ENCODE data around the gene MYO5B. TPM values are rescaled to one million over a fixed set of nuclear protein-coding genes. Genes with fewer than 3 reads are reported as not detected.

The MYO5B gene
- total RNA-seq, 1 experiment from 2014 or later: 32.1 TPM

DNA sequence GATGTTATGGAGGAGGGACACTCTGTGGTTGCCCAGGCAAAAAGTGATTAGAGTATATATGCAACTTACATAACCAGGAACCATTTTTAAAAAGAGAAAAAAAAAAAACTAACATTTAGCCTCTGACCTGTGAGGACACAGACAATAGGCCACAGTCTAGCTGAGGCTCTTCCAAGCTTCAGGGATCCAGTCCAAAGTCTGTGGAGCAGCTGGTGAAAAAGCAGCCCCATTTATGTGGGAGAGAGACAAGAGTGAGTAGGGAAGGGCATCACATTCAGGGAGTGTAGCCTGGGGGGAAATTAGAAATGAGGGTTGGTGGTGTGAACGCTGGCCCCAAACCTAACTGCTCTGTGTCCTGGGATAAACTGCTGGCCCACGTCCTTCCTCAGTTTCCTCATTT lies 122.8 kb downstream of the MYO5B start:
- RAD21 ChIA-PET (ENCODE audit: low non-redundant PET in 1 of 2, low total read pairs in 2 of 2, uncharacterized antibody in 2 of 2, unreplicated experiment in 2 of 2): no interaction called here
- DNase-seq (ENCODE audit: low read depth, low spot score) (no peak), ATAC-seq (no peak)
- H3K9me2 ChIP-seq (ENCODE audit: insufficient read depth): no peaks in the 10 kb centered on the region
- no peaks in the 10 kb centered on the region for H3K27me3 ChIP-seq (ENCODE audit: insufficient read depth, low read length)
- H3K9me3 ChIP-seq (ENCODE audit: control insufficient read depth in 1 of 2, insufficient read depth in 1 of 2, low read depth in 1 of 2, low read length in 2 of 2): no peaks in the 10 kb centered on the region
- POLR2A ChIA-PET: no interaction called here
- no peaks in the 10 kb centered on the region for H3K79me2 ChIP-seq (ENCODE audit: insufficient read depth, low read length)
- no peaks in the 10 kb centered on the region for H4K20me1 ChIP-seq (ENCODE audit: insufficient read depth)
- no peak overlapping the region for H3K4me3 ChIP-seq (replicated peaks in 1 of 2; ENCODE audit: low read depth in 1 of 2, low read length in 2 of 2)
- TF ChIP-seq ZNF274 (IDR thresholded peaks at IDR 0.05; ENCODE audit: low read depth, low read length) (no peak), EGR1 (IDR thresholded peaks at IDR 0.05; ENCODE audit: low read depth) (no peak), TCF7L2 (IDR thresholded peaks at IDR 0.05; ENCODE audit: borderline replicate concordance, extremely low read depth, insufficient read depth, insufficient read length) (no peak), FOSL1 (IDR thresholded peaks at IDR 0.05; ENCODE audit: low read depth) (no peak), CEBPB (IDR thresholded peaks at IDR 0.05; ENCODE audit: low read depth) (no peak), EZH2phosphoT487 (IDR thresholded peaks at IDR 0.05; ENCODE audit: borderline replicate concordance) (no peak), SP1 (IDR thresholded peaks at IDR 0.05; ENCODE audit: low read depth) (no peak), ZFX (IDR thresholded peaks at IDR 0.05) (no peak), POLR2A (IDR thresholded peaks at IDR 0.05; ENCODE audit: borderline replicate concordance, extremely low read depth, insufficient read depth, insufficient read length) (no peak), EZH2 (IDR thresholded peaks at IDR 0.05) (no peak), POLR2AphosphoS5 (IDR thresholded peaks at IDR 0.05; ENCODE audit: low read depth, low read length) (no peak), ELF1 (IDR thresholded peaks at IDR 0.05; ENCODE audit: borderline replicate concordance, low read depth) (no peak), YY1 (IDR thresholded peaks at IDR 0.05; ENCODE audit: extremely low read depth, insufficient replicate concordance, low read depth, low read length) (no peak), SIN3A (IDR thresholded peaks at IDR 0.05; ENCODE audit: low read depth) (no peak)
- TF ChIP-seq, protein P1, sequence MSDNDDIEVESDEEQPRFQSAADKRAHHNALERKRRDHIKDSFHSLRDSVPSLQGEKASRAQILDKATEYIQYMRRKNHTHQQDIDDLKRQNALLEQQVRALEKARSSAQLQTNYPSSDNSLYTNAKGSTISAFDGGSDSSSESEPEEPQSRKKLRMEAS (IDR thresholded peaks at IDR 0.05): no peak
- TF ChIP-seq, protein P2, sequence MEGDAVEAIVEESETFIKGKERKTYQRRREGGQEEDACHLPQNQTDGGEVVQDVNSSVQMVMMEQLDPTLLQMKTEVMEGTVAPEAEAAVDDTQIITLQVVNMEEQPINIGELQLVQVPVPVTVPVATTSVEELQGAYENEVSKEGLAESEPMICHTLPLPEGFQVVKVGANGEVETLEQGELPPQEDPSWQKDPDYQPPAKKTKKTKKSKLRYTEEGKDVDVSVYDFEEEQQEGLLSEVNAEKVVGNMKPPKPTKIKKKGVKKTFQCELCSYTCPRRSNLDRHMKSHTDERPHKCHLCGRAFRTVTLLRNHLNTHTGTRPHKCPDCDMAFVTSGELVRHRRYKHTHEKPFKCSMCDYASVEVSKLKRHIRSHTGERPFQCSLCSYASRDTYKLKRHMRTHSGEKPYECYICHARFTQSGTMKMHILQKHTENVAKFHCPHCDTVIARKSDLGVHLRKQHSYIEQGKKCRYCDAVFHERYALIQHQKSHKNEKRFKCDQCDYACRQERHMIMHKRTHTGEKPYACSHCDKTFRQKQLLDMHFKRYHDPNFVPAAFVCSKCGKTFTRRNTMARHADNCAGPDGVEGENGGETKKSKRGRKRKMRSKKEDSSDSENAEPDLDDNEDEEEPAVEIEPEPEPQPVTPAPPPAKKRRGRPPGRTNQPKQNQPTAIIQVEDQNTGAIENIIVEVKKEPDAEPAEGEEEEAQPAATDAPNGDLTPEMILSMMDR (IDR thresholded peaks at IDR 0.05 in 2 of 3, conservative IDR thresholded peaks at IDR 0.05 in 1 of 3; ENCODE audit: borderline replicate concordance in 1 of 3, insufficient read depth in 1 of 3, low read depth in 2 of 3, low read length in 2 of 3): no peak
- TF ChIP-seq, protein P3, sequence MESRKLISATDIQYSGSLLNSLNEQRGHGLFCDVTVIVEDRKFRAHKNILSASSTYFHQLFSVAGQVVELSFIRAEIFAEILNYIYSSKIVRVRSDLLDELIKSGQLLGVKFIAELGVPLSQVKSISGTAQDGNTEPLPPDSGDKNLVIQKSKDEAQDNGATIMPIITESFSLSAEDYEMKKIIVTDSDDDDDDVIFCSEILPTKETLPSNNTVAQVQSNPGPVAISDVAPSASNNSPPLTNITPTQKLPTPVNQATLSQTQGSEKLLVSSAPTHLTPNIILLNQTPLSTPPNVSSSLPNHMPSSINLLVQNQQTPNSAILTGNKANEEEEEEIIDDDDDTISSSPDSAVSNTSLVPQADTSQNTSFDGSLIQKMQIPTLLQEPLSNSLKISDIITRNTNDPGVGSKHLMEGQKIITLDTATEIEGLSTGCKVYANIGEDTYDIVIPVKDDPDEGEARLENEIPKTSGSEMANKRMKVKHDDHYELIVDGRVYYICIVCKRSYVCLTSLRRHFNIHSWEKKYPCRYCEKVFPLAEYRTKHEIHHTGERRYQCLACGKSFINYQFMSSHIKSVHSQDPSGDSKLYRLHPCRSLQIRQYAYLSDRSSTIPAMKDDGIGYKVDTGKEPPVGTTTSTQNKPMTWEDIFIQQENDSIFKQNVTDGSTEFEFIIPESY (IDR thresholded peaks at IDR 0.05; ENCODE audit: extremely low read depth, insufficient replicate concordance, low read length): no peak
- TF ChIP-seq, protein P4, sequence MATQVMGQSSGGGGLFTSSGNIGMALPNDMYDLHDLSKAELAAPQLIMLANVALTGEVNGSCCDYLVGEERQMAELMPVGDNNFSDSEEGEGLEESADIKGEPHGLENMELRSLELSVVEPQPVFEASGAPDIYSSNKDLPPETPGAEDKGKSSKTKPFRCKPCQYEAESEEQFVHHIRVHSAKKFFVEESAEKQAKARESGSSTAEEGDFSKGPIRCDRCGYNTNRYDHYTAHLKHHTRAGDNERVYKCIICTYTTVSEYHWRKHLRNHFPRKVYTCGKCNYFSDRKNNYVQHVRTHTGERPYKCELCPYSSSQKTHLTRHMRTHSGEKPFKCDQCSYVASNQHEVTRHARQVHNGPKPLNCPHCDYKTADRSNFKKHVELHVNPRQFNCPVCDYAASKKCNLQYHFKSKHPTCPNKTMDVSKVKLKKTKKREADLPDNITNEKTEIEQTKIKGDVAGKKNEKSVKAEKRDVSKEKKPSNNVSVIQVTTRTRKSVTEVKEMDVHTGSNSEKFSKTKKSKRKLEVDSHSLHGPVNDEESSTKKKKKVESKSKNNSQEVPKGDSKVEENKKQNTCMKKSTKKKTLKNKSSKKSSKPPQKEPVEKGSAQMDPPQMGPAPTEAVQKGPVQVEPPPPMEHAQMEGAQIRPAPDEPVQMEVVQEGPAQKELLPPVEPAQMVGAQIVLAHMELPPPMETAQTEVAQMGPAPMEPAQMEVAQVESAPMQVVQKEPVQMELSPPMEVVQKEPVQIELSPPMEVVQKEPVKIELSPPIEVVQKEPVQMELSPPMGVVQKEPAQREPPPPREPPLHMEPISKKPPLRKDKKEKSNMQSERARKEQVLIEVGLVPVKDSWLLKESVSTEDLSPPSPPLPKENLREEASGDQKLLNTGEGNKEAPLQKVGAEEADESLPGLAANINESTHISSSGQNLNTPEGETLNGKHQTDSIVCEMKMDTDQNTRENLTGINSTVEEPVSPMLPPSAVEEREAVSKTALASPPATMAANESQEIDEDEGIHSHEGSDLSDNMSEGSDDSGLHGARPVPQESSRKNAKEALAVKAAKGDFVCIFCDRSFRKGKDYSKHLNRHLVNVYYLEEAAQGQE (IDR thresholded peaks at IDR 0.05; ENCODE audit: low read depth): no peak
- CTCF ChIA-PET: no interaction called here
- H2AFZ ChIP-seq (ENCODE audit: low read depth, low read length, poor library complexity, severe bottlenecking): no peak overlapping the region
- H3K9ac ChIP-seq (ENCODE audit: low read length): no peak overlapping the region
- no peaks in the 10 kb centered on the region for H3K36me3 ChIP-seq (ENCODE audit: control insufficient read depth in 1 of 2, insufficient read depth in 2 of 2, low read length in 2 of 2)
- H3K4me2 ChIP-seq (ENCODE audit: low read length): no peak overlapping the region
- H3K4me1 ChIP-seq (ENCODE audit: control insufficient read depth in 1 of 2, insufficient read depth in 2 of 2, low read length in 2 of 2): peaks cover 2 to 7% of the 10 kb centered on the region in 2 experiments; a peak in 1 of 4 replicates
- intact Hi-C loops (cut with micrococcal nuclease): no loop called here
- no TSS peak for BruUV-seq (replicated peaks)
- H3K27ac ChIP-seq (ENCODE audit: low read depth, low read length): no peak overlapping the region
